Esophagus squamous epithelium (tissue), 4 donors: Measurements from ENCODE around the gene SLC34A1.

Source experiments
- POLR2A ChIP-seq, 4 donors: fragments of 450-650 bp; IDR thresholded peaks; one replicate each; pipeline ENCODE4 v1.6.1; 2017; ENCODE audit warnings: antibody characterized with exemption in 4 of 4, mild to moderate bottlenecking in 4 of 4, moderate library complexity in 3 of 4
- TF ChIP-seq, protein P1 (sequence below), 6 experiments: fragments of 450-650 bp in 4 of 6; fragments of 200-600 bp in 2 of 6; sonication (generic) in 2 of 6; IDR thresholded peaks; one replicate each; pipeline ENCODE4 v1.5.1; 2016 to 2019; ENCODE audit warnings: antibody characterized with exemption in 6 of 6, mild to moderate bottlenecking in 4 of 6, moderate library complexity in 4 of 6

DNA sequence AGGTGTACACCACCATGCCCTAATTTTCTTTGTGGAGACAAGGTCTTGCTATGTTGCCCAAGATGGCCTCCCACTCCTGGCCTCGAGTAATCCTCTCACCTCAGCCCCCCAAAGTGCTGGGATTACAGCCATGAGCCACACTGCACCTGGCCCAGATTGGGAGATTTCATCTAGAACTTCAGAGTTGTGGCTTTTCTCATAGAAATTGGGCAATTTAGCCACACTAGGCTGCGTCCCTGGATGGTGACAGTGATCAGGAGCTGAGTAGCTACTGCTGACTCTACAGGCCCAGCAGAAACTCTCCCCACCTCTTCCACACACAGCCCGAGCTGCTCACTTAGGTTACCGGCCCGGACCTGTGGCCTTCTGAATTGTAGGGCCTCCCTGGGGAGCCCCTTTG lies 8.5 kb downstream of the SLC34A1 start:
- TF ChIP-seq, protein P1, sequence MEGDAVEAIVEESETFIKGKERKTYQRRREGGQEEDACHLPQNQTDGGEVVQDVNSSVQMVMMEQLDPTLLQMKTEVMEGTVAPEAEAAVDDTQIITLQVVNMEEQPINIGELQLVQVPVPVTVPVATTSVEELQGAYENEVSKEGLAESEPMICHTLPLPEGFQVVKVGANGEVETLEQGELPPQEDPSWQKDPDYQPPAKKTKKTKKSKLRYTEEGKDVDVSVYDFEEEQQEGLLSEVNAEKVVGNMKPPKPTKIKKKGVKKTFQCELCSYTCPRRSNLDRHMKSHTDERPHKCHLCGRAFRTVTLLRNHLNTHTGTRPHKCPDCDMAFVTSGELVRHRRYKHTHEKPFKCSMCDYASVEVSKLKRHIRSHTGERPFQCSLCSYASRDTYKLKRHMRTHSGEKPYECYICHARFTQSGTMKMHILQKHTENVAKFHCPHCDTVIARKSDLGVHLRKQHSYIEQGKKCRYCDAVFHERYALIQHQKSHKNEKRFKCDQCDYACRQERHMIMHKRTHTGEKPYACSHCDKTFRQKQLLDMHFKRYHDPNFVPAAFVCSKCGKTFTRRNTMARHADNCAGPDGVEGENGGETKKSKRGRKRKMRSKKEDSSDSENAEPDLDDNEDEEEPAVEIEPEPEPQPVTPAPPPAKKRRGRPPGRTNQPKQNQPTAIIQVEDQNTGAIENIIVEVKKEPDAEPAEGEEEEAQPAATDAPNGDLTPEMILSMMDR (IDR thresholded peaks at IDR 0.05), result no peak
- no peak for TF ChIP-seq POLR2A (IDR thresholded peaks at IDR 0.05)
